HG02798 (cell line): ENCODE results near the gene HOXC13.

Source experiments
- ATAC-seq: cut with Tn5 transposase; IDR thresholded peaks from one replicate; pipeline ENCODE4 v1.9.1; 2021; ENCODE audit warnings: mild to moderate bottlenecking; ENCODE audit not compliant: unreplicated experiment, poor library complexity

The HOXC13 gene

GRCh38 chr12:53978477-53979356 lies 40.1 kb downstream of the HOXC13 start:
- no peak for ATAC-seq

GRCh38 chr12:53980104-53980801 lies 41.6 kb downstream of the HOXC13 start:
- ATAC-seq, result no peak

- no peak for ATAC-seq
Observed at GRCh38 chr12:53980802-53981496, 42.3 kb downstream of the HOXC13 start.

- no peak for ATAC-seq
Observed at GRCh38 chr12:53981634-53982565, 43.3 kb downstream of the HOXC13 start.

- no peak for ATAC-seq
Observed at GRCh38 chr12:53982648-53983567, 44.3 kb downstream of the HOXC13 start.

GRCh38 chr12:53983568-53983949 lies 44.9 kb downstream of the HOXC13 start:
- ATAC-seq, result no peak

GRCh38 chr12:53983950-53984572 lies 45.4 kb downstream of the HOXC13 start:
- ATAC-seq, result no peak

GRCh38 chr12:53984901-53985691 lies 46.5 kb downstream of the HOXC13 start, which contains the start of gene HOXC10:
Gene HOXC10, plus strand, starts transcription at chr12:53985146. Its CDS starts 114 bp downstream, at chr12:53985260.
- ATAC-seq, result peak; percentile 67

GRCh38 chr12:53985692-53985993 lies 47.0 kb downstream of the HOXC13 start:
- ATAC-seq, result no peak

GRCh38 chr12:53985994-53986685 lies 47.5 kb downstream of the HOXC13 start:
- ATAC-seq, result no peak

- no peak for ATAC-seq
Observed at GRCh38 chr12:53986686-53987483, 48.3 kb downstream of the HOXC13 start.

GRCh38 chr12:53987787-53988230 lies 49.2 kb downstream of the HOXC13 start:
- no peak for ATAC-seq

GRCh38 chr12:53988541-53989226 lies 50.1 kb downstream of the HOXC13 start:
- ATAC-seq, result no peak

- peak; percentile 43 for ATAC-seq
Observed at GRCh38 chr12:53989227-53990113, 50.8 kb downstream of the HOXC13 start.
